Measurements from ENCODE around the gene TMEM169.

Gene TMEM169

GRCh38 chr2:216108310-216108966 lies 26.7 kb downstream of the TMEM169 start:
- no peak for DNase-seq

DNA sequence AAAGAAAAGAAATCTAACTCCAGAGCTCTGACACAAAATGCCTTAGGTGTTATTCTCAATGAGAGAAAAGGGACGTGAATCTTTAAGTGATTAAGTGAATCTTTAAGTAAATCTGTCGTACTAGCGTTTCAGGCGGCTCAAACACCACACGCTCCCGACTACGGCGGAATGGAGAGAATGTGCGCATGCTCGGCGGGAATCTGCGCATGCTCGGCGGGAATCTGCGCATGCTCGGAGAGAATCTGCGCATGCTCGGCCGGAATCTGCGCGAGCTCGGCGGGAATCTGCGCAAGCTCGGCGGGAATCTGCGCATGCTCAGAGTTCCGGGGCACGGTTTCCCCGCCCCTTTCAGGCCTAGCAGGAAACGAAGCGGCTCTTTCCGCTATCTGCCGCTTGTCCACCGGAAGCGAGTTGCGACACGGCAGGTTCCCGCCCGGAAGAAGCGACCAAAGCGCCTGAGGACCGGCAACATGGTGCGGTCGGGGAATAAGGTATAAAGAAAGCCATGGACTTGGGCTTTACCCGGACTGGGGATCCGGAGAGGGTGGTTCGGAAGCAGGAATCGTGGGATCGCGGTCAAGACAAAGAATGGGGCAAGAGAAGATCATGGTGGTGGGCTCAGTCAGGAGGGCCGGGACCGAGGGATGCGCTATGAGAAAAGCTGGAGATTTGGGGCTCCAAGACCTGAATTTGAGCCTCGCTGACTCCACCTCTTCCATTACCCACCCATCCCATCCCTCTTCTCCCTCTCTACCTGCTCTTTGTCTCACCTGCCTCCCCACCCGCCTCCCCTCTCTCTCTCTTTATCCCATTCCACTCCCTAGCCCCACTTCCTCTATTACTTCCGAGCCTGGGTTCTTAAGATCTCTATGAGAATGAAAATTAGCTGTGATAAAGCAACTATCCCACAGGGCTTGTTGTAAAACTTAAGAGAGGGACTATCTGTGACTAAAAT lies 27.5 kb downstream of the TMEM169 start, which contains the start of gene XRCC5:
TSS of gene XRCC5 (plus strand) at position 382 of the 955 bp plus-strand sequence. CDS start at position 471, 89 bp downstream.
- DNase-seq, result peak; percentile 99

DNA sequence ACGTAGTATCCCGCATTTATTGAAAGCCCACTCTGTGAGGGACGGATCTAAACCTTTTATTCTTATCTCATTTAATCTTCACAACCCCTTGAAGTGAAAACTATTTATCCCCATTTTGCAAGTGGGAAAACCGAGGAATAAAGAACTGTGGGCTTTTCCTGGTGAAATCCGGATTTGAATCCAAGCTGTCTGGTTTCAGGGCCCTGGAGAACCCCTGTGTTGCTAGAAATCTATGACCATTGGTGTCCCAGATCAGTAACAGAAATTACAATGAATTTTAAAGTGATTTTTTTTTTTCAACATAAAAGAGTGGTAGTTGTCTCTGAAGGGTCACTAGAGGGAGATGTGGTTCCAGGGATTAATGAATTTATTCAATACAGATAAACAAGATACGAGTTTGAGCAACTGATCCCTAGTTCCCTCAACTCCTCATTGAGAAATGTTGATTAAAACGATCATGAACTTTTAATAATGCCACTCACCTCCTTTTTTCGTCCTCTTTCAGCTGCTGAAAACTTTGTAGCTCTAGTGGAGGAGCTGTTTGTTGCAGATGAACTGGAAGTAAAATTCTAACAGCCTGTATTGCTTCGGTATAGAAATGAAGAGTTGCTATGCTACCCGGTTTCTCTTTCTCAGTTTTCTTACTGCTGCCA lies 28.4 kb downstream of the TMEM169 start:
- DNase-seq, result no peak

GRCh38 chr2:216110620-216111019 lies 28.9 kb downstream of the TMEM169 start:
- DNase-seq, result no peak

DNA sequence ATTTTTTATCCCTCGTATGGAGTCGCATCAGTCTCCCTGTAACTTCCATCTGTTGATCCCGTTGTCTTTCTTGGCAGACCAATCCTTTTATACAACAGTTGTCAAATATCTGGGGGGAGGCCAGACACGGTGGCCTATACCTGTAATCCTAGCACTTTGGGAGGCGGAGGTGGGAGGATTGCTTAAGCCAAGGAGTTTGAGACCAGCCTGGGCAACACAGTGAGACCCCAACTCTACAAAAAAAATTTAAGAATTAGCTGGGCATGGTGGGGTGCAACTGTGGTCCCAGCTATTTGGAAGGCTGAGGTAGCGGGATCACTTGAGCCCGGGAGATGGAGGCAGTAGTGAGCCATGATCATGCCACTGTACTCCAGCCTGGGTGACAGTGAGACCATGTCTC lies 29.4 kb downstream of the TMEM169 start:
- DNase-seq, result no peak

DNA sequence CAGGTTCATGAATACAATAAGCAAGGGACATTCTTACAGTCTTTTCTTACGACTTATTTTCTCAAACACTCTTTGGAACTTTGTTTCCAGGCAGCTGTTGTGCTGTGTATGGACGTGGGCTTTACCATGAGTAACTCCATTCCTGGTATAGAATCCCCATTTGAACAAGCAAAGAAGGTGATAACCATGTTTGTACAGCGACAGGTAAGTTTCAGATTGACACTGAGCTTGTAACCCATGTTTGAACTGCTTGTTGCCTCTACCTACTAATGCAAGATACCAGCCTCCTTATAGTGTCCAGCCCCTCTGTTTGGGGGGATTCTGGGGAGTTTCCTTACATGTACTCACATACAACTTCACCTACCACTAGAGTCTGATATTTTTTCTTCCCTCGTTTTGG lies 31.2 kb downstream of the TMEM169 start:
- DNase-seq, result no peak

DNA sequence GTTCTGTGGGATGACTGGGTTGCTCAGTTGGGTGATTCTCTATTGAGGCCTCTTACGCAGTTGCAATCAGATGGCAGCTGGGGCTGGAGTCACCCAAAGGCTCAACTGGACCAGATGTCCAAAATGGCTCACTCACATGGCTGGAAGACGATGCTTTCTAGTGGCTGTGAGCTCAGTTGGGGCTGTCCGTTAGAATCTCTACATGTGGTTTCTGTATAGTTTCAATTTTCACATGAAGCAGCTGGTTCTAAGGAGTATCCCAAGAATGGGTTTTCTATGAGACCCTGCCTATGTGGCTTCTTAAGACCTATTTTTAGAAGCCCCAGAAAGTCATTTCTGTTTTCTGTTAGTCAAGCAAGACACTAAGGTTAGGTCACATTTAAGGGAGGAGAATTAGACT lies 31.9 kb downstream of the TMEM169 start:
- DNase-seq, result peak; percentile 41

- no peak for DNase-seq
Observed at GRCh38 chr2:216114382-216114713, 32.6 kb downstream of the TMEM169 start.

DNA sequence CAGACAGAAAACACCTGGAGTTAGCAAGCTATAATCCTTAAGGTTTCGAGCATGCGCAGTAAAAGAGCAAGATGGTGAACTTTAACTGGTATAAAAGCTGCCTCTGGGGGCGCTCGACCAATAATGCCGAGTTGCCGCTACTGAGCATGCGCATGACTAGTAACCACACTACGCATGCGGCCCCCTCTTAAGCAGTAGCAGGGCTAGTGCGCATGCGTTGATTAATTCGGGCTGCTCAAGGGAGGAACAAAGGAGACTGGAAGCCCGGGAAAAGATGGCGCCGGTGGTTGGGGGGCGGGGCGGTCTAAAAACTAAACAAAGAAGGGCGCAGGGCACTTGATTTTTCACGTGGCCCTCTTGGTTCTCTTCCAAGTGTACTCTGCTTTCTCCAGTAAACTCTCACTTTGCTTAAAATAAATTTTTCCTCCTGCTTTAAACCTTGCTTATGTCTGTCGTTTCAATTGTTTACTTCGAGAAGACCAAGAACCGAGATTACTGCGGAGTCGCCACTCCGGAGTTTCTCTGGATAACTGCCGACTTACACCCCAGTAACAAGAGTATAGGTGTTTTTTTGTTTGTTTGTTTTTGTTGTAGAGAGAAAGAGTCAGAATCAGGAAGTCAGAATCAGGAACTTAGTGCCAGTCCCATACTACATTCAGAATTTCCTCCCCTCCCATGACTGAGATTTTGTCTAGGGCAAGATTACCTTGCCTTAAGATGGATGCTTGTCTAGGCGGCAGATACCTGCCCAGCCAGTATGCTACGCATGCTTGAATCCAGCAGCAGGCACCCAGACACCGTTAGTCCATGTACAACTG lies 33.2 kb downstream of the TMEM169 start:
- peak; percentile 99 for DNase-seq

- no peak for DNase-seq
Observed at GRCh38 chr2:216116418-216116817, 34.7 kb downstream of the TMEM169 start.

DNA sequence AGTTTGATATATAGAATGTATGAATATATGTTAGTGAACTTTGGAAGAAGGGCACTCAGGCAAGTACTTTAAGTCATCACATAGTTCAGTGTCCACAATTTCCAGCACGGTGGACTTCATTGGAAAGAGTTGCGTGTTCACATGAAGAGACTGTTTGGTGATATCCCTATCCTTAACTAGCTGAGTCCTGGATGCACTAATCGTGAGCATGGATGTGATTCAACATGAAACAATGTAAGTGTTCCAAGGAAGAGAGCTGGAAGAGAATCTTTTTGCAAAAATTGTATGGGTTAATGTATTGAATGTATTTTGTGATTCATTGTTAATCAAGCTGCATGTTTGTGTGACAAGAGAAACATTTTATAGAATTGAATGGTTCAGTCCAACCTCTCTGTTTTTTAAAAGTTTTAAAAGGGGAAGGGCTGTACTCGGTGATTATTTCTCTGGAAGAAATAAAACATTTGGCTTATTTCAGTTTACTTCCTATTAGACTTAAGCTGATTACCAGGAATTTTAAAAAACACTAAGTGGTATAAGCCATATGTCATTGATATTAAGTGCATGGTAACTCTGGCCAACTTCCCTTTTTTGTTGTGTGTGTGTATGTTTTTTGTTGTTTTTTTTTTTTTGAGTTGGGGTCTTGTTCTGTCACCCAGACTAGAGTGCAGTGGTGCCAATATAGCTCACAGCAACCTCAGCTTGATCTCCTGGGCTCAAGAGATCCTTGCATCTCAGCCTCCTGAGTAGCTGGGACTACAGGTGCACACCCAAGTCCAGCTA lies 36.0 kb downstream of the TMEM169 start:
- no peak for DNase-seq

GRCh38 chr2:216118474-216118873 lies 36.8 kb downstream of the TMEM169 start:
- no peak for DNase-seq

- DNase-seq, result no peak
Observed at GRCh38 chr2:216119146-216119545, 37.4 kb downstream of the TMEM169 start.

DNA sequence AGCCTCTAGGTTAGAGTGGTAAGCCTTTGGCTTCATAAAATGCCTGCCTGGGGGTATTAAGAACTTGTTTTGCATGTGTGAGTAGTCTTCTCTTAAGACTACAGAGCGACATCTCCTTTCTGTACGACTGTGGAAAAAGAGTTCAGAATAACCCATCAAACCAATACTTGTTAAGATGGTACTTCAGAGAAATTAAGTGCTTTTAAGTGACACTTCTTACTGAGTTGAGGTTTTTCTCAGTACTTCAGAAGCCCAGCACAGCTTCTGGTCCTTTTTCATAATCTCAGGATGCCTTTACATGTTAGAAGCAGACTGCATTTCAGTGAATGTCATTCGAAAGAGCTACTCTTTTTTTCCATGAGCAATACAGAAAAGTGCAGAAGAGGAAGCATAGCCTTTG lies 38.3 kb downstream of the TMEM169 start:
- DNase-seq, result no peak

GRCh38 chr2:216121255-216121654 lies 39.5 kb downstream of the TMEM169 start:
- DNase-seq, result no peak

DNA sequence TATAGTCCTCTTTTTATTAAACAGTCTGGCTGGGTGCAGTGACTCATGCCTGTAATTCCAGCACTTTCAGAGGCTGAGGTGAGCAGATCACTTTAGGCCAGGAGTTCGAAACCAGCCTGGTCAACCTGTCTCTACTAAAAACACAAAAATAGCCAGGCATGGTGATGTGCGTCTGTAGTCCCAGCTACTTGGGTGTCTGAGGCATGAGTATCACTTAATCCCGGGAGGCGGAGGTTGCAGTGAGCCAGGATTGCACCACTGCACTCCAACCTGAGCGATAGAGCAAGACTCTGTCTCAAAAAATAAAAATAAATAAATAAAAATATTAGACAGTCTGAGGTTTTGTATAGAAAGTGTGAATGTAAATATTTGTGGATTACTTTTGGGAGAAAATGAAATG lies 45.2 kb downstream of the TMEM169 start:
- DNase-seq, result no peak

DNA sequence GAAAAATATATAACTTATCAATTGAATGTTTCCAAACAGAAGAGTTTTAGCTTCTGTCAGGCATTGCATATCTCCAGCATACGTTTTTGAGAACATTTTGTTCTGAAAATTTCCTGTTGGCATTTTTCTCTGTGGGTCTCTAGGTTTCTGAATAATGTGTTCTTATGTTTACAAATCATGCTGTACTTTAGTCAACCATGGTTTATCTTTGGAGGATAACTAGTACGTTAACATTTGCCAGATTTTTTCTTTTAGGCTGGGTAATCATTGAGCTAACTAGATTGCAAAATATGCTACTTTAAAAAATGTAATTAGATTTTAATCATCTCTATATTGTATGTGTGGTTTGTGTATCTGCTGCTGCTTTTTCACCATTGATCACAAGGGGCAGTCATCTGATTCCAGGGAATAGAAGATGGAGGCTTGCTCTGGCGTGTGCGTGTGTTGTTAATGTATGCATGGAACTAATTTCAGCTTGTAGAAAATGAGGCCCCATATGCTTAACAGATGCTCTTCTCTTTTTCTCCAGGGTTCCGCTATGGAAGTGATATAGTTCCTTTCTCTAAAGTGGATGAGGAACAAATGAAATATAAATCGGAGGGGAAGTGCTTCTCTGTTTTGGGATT lies 48.7 kb downstream of the TMEM169 start:
- no peak for DNase-seq

- DNase-seq, result no peak
Observed at GRCh38 chr2:216131175-216131926, 49.6 kb downstream of the TMEM169 start.

- no peak for DNase-seq
Observed at GRCh38 chr2:216132585-216132984, 50.9 kb downstream of the TMEM169 start.

DNA sequence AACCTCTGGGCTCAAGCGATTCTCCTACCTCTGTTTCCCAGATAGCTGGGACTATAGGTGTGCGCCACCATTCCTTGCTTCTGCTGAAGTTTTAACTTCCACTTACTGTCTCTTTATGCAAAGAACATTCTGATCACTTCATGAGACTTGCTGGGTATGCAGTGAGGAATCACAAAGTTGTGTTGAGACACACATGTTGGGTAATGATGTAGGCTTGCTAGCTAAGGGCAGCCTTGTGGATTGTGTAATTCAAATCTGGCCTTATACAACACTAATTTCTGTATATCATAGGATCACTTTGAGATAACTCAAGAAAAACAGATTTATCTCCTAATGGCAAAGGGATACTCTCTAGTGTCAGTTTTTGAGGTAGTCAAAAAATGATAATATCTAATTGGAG lies 51.7 kb downstream of the TMEM169 start:
- no peak for DNase-seq
